ENCODE measurements around the gene MSTO1.
A peak's percentile ranks its signal among the peaks of the same experiment; 100 is the strongest.
"Not testable (repeated sequence)": the region's sequence is repeated elsewhere in the genome, so short reads cannot be mapped to it uniquely, and the experiment has no call there.

The MSTO1 gene

DNA sequence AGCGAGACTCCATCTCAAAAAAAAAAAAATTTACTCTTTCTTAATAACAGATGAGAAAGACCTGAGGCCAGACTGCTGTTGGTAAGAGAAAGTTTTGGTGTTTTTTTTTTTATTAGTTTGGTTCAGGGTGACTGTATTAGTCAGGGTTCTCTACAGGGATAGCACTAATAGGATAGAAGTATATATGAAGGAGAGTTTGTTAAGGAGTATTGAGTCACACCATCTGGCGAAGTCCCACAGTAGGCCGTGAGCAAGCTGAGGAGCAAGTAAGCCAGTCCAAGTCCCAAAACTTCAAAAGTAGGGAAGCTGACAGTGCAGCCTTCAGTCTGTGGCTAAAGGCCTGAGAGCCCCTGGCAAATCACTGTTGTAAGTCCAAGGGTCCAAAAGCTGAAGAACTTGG, 20.7 kb upstream of the MSTO1 start:
- H3K9me3 ChIP-seq (ENCODE audit: control insufficient read depth in 5 of 5, low read length in 5 of 5); H3K9ac ChIP-seq (ENCODE audit: low read length in 5 of 5); H3K4me1 ChIP-seq (ENCODE audit: control insufficient read depth in 5 of 5, insufficient read depth in 5 of 5, low read length in 5 of 5); H3K36me3 ChIP-seq (ENCODE audit: control insufficient read depth in 5 of 5, insufficient read depth in 5 of 5, low read length in 5 of 5); H3K27me3 ChIP-seq (ENCODE audit: control insufficient read depth in 5 of 5, insufficient read depth in 4 of 5, low read length in 5 of 5); H3K27ac ChIP-seq (ENCODE audit: low read depth, low read length); H3K4me3 ChIP-seq (ENCODE audit: low read depth in 1 of 5, low read length in 5 of 5): not testable (repeated sequence)

- not testable (repeated sequence) for H3K4me3 ChIP-seq (ENCODE audit: low read depth in 1 of 5, low read length in 5 of 5); H3K4me1 ChIP-seq (ENCODE audit: control insufficient read depth in 5 of 5, insufficient read depth in 5 of 5, low read length in 5 of 5); H3K9ac ChIP-seq (ENCODE audit: low read length in 5 of 5); H3K27ac ChIP-seq (ENCODE audit: low read depth, low read length); H3K36me3 ChIP-seq (ENCODE audit: control insufficient read depth in 5 of 5, insufficient read depth in 5 of 5, low read length in 5 of 5); H3K27me3 ChIP-seq (ENCODE audit: control insufficient read depth in 5 of 5, insufficient read depth in 4 of 5, low read length in 5 of 5); H3K9me3 ChIP-seq (ENCODE audit: control insufficient read depth in 5 of 5, low read length in 5 of 5)
Observed at GRCh38 chr1:155590516-155591247, 19.3 kb upstream of the MSTO1 start.

GRCh38 chr1:155591770-155592169, 18.2 kb upstream of the MSTO1 start:
- Histone ChIP-seq H3K27ac (ENCODE audit: low read depth, low read length) (no peak overlapping the region), H3K4me1 (ENCODE audit: control insufficient read depth in 5 of 5, insufficient read depth in 5 of 5, low read length in 5 of 5) (peaks cover 0 to 3% (median 0%) of the 10 kb centered on the region in 5 donors), H3K27me3 (ENCODE audit: control insufficient read depth in 5 of 5, insufficient read depth in 4 of 5, low read length in 5 of 5) (no peaks in the 10 kb centered on the region), H3K36me3 (ENCODE audit: control insufficient read depth in 5 of 5, insufficient read depth in 5 of 5, low read length in 5 of 5) (no peaks in the 10 kb centered on the region), H3K4me3 (ENCODE audit: low read depth in 1 of 5, low read length in 5 of 5) (no peak overlapping the region), H3K9ac (ENCODE audit: low read length in 5 of 5) (no peak overlapping the region), H3K9me3 (ENCODE audit: control insufficient read depth in 5 of 5, low read length in 5 of 5) (no peaks in the 10 kb centered on the region)

GRCh38 chr1:155595877-155596474, 14.0 kb upstream of the MSTO1 start:
- H3K27me3 ChIP-seq (ENCODE audit: control insufficient read depth in 5 of 5, insufficient read depth in 4 of 5, low read length in 5 of 5); H3K27ac ChIP-seq (ENCODE audit: low read depth, low read length); H3K4me3 ChIP-seq (ENCODE audit: low read depth in 1 of 5, low read length in 5 of 5); H3K9ac ChIP-seq (ENCODE audit: low read length in 5 of 5); H3K9me3 ChIP-seq (ENCODE audit: control insufficient read depth in 5 of 5, low read length in 5 of 5); H3K36me3 ChIP-seq (ENCODE audit: control insufficient read depth in 5 of 5, insufficient read depth in 5 of 5, low read length in 5 of 5): not testable (repeated sequence)
- peaks cover 0 to 12% (median 10%) of the 10 kb centered on the region in 5 donors for H3K4me1 ChIP-seq (ENCODE audit: control insufficient read depth in 5 of 5, insufficient read depth in 5 of 5, low read length in 5 of 5)

GRCh38 chr1:155596864-155597263, 13.2 kb upstream of the MSTO1 start:
- Histone ChIP-seq H3K27me3 (ENCODE audit: control insufficient read depth in 5 of 5, insufficient read depth in 4 of 5, low read length in 5 of 5) (no peaks in the 10 kb centered on the region), H3K27ac (ENCODE audit: low read depth, low read length) (no peak overlapping the region), H3K4me3 (ENCODE audit: low read depth in 1 of 5, low read length in 5 of 5) (no peak overlapping the region), H3K4me1 (ENCODE audit: control insufficient read depth in 5 of 5, insufficient read depth in 5 of 5, low read length in 5 of 5) (peaks cover 0 to 12% (median 10%) of the 10 kb centered on the region in 5 donors), H3K9me3 (ENCODE audit: control insufficient read depth in 5 of 5, low read length in 5 of 5) (no peaks in the 10 kb centered on the region), H3K36me3 (ENCODE audit: control insufficient read depth in 5 of 5, insufficient read depth in 5 of 5, low read length in 5 of 5) (no peaks in the 10 kb centered on the region), H3K9ac (ENCODE audit: low read length in 5 of 5) (no peak overlapping the region)

DNA sequence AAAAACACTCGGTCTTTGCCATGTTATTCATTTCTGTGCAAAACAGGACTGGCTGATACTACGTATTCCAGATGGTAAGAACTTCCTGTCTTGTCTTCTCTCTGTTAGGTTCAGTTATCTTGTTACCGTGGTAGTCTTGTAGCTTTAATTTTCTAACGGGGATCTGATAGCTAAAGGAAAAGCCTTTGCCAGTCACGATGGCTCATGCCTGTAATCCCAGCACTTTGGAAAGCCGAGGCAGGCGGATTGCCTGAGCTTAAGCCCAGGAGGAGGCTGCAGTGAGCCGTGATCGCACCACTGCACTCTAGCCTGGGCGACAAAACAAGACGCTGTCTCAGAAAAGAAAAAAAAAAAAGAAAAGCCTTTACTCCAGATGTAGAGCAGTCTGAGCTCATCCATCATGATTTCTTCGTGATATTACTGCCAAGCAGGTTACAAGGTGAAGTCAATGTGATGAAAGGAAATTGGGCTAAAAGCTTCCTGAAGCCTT, 11.1 kb upstream of the MSTO1 start:
- H3K27me3 ChIP-seq (ENCODE audit: control insufficient read depth in 5 of 5, insufficient read depth in 4 of 5, low read length in 5 of 5), result no peaks in the 10 kb centered on the region
- H3K9me3 ChIP-seq (ENCODE audit: control insufficient read depth in 5 of 5, low read length in 5 of 5), result no peaks in the 10 kb centered on the region
- H3K4me3 ChIP-seq (ENCODE audit: low read depth in 1 of 5, low read length in 5 of 5), result peak overlapping the region in 4 of 5 donors; percentile 4 to 40 (median 32)
- peaks cover 0 to 10% (median 10%) of the 10 kb centered on the region in 5 donors for H3K4me1 ChIP-seq (ENCODE audit: control insufficient read depth in 5 of 5, insufficient read depth in 5 of 5, low read length in 5 of 5)
- no peak overlapping the region for H3K27ac ChIP-seq (ENCODE audit: low read depth, low read length)
- no peaks in the 10 kb centered on the region for H3K36me3 ChIP-seq (ENCODE audit: control insufficient read depth in 5 of 5, insufficient read depth in 5 of 5, low read length in 5 of 5)
- H3K9ac ChIP-seq (ENCODE audit: low read length in 5 of 5), result peak overlapping the region in 3 of 5 donors; percentile 41 to 64 (median 43)

GRCh38 chr1:155599828-155600572, 10.0 kb upstream of the MSTO1 start:
- H3K36me3 ChIP-seq (ENCODE audit: control insufficient read depth in 5 of 5, insufficient read depth in 5 of 5, low read length in 5 of 5); H3K27me3 ChIP-seq (ENCODE audit: control insufficient read depth in 5 of 5, insufficient read depth in 4 of 5, low read length in 5 of 5); H3K4me3 ChIP-seq (ENCODE audit: low read depth in 1 of 5, low read length in 5 of 5); H3K27ac ChIP-seq (ENCODE audit: low read depth, low read length); H3K9me3 ChIP-seq (ENCODE audit: control insufficient read depth in 5 of 5, low read length in 5 of 5); H3K9ac ChIP-seq (ENCODE audit: low read length in 5 of 5): not testable (repeated sequence)
- H3K4me1 ChIP-seq (ENCODE audit: control insufficient read depth in 5 of 5, insufficient read depth in 5 of 5, low read length in 5 of 5), result peaks cover 0 to 10% (median 10%) of the 10 kb centered on the region in 5 donors

DNA sequence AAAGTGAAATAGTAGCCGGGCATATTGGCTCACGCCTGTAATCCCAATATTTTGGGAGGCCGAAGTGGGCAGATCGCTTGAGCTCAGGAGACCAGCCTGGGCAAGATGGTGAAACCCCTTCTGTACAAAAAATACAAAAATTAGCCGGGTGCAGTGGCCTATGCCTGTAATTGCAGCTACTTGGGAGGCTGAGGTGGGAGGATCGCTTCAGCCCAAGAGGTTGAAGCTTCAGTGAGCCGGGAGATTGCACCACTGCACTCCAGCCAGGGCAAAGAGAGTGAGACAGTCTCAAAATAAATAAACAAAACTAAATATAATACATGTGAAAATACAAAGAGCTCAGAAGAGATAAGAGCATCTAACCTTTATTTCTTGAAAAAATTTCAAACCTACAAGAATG, 2.3 kb upstream of the MSTO1 start:
- Histone ChIP-seq H3K9me3 (ENCODE audit: control insufficient read depth in 5 of 5, low read length in 5 of 5) (no peaks in the 10 kb centered on the region), H3K4me3 (ENCODE audit: low read depth in 1 of 5, low read length in 5 of 5) (no peak overlapping the region), H3K9ac (ENCODE audit: low read length in 5 of 5) (no peak overlapping the region), H3K36me3 (ENCODE audit: control insufficient read depth in 5 of 5, insufficient read depth in 5 of 5, low read length in 5 of 5) (peaks cover 0 to 7% (median 5%) of the 10 kb centered on the region in 5 donors), H3K27me3 (ENCODE audit: control insufficient read depth in 5 of 5, insufficient read depth in 4 of 5, low read length in 5 of 5) (no peaks in the 10 kb centered on the region), H3K27ac (ENCODE audit: low read depth, low read length) (no peak overlapping the region), H3K4me1 (ENCODE audit: control insufficient read depth in 5 of 5, insufficient read depth in 5 of 5, low read length in 5 of 5) (peaks cover 0 to 15% (median 14%) of the 10 kb centered on the region in 5 donors)

GRCh38 chr1:155608888-155609225, 1.2 kb upstream of the MSTO1 start:
- no peaks in the 10 kb centered on the region for H3K9me3 ChIP-seq (ENCODE audit: control insufficient read depth in 5 of 5, low read length in 5 of 5)
- H3K36me3 ChIP-seq (ENCODE audit: control insufficient read depth in 5 of 5, insufficient read depth in 5 of 5, low read length in 5 of 5), result peaks cover 0 to 13% (median 8%) of the 10 kb centered on the region in 5 donors
- no peak overlapping the region for H3K27ac ChIP-seq (ENCODE audit: low read depth, low read length)
- no peaks in the 10 kb centered on the region for H3K27me3 ChIP-seq (ENCODE audit: control insufficient read depth in 5 of 5, insufficient read depth in 4 of 5, low read length in 5 of 5)
- H3K4me1 ChIP-seq (ENCODE audit: control insufficient read depth in 5 of 5, insufficient read depth in 5 of 5, low read length in 5 of 5), result peaks cover 0 to 21% (median 20%) of the 10 kb centered on the region in 5 donors
- no peak overlapping the region for H3K9ac ChIP-seq (ENCODE audit: low read length in 5 of 5)
- H3K4me3 ChIP-seq (ENCODE audit: low read depth in 1 of 5, low read length in 5 of 5), result no peak overlapping the region

GRCh38 chr1:155610257-155610647, 234 bp downstream of the MSTO1 start:
- peaks cover 0 to 21% (median 20%) of the 10 kb centered on the region in 5 donors for H3K4me1 ChIP-seq (ENCODE audit: control insufficient read depth in 5 of 5, insufficient read depth in 5 of 5, low read length in 5 of 5)
- not testable (repeated sequence) for H3K27me3 ChIP-seq (ENCODE audit: control insufficient read depth in 5 of 5, insufficient read depth in 4 of 5, low read length in 5 of 5); H3K27ac ChIP-seq (ENCODE audit: low read depth, low read length); H3K9me3 ChIP-seq (ENCODE audit: control insufficient read depth in 5 of 5, low read length in 5 of 5); H3K9ac ChIP-seq (ENCODE audit: low read length in 5 of 5)
- peak overlapping the region in 4 of 5 donors; percentile 57 to 80 (median 66) for H3K4me3 ChIP-seq (ENCODE audit: low read depth in 1 of 5, low read length in 5 of 5)
- peaks cover 0 to 13% (median 8%) of the 10 kb centered on the region in 5 donors for H3K36me3 ChIP-seq (ENCODE audit: control insufficient read depth in 5 of 5, insufficient read depth in 5 of 5, low read length in 5 of 5)
